Endothelial cell of umbilical vein (primary cell): ENCODE measurements around the gene MFN1. TPM values are rescaled to one million over a fixed set of nuclear protein-coding genes. Genes with fewer than 3 reads are reported as not detected.

Source experiments
- BruUV-seq: library from RNA; stranded (reverse); fragments of 400-500 nt; replicated peaks from 2 replicates; lab custom pipeline; 2021; lab: Mats Ljungman, UMichigan
- CTCF ChIA-PET: fragments of 300-600, 350-600 bp; sonication (Branson Sonifier 250); formaldehyde crosslinking; loops from one replicate; lab custom pipeline; 2021; ENCODE audit warnings: antibody characterized with exemption, inconsistent platforms; lab: Charles Lee
- POLR2A ChIA-PET: fragments of 300-600, 350-600 bp; sonication (Branson Sonifier 250); formaldehyde crosslinking; loops from one replicate; lab custom pipeline; 2021; ENCODE audit warnings: antibody characterized with exemption, inconsistent platforms; lab: Charles Lee
- DNase-seq: peaks from one replicate; pipeline ENCODE4 v3.0.0-alpha.2; 2011; ENCODE audit warnings: low read depth, low spot score
- FAIRE-seq: peaks from 2 replicates; lab custom pipeline; 2011; peaks lifted over from hg19 to GRCh38; lab: Jason Lieb, UNC
- H2AFZ ChIP-seq: 2 replicates; pipeline ENCODE4 v1.6.0; 2012; ENCODE audit warnings: low read depth, low read length, control low read depth, inconsistent platforms
- H3K27ac ChIP-seq: 2 replicates; pipeline ENCODE4 v1.5.1; 2011; ENCODE audit warnings: low read depth, mild to moderate bottlenecking, control low read depth, low read length, moderate library complexity; ENCODE audit not compliant: insufficient read depth
- H3K27me3 ChIP-seq, 2 experiments: 2 replicates each; pipeline versions ENCODE4 v1.6.0 to v1.6.1; 2011; ENCODE audit warnings: low read length in 2 of 2, mixed read lengths in 1 of 2; ENCODE audit not compliant: control insufficient read depth in 2 of 2, insufficient read depth in 2 of 2
- H3K36me3 ChIP-seq, 2 experiments: 2 replicates in 1 of 2; 3 replicates in 1 of 2; pipeline ENCODE4 v1.5.1; 2011; ENCODE audit warnings: low read length in 2 of 2, mild to moderate bottlenecking in 1 of 2, moderate library complexity in 1 of 2; ENCODE audit not compliant: control insufficient read depth in 2 of 2, insufficient read depth in 2 of 2; ENCODE audit errors: extremely low read depth in 1 of 2
- H3K4me1 ChIP-seq: 3 replicates; pipeline ENCODE4 v1.5.1; 2011; ENCODE audit warnings: mild to moderate bottlenecking, low read length; ENCODE audit not compliant: control insufficient read depth, insufficient read depth; ENCODE audit errors: extremely low read depth
- H3K4me2 ChIP-seq: 2 replicates; pipeline ENCODE4 v1.6.1; 2011; ENCODE audit warnings: low read length, control low read depth, mixed read lengths; ENCODE audit not compliant: insufficient read depth
- H3K4me3 ChIP-seq, 3 experiments: fragments of 200-600 bp in 1 of 3; sonication (generic), shearing (Covaris generic) in 1 of 3; replicated peaks in 1 of 3; 2 replicates each; pipeline ENCODE4 v1.5.1; 2011 to 2016; ENCODE audit warnings: control low read depth in 3 of 3, low read length in 3 of 3, mild to moderate bottlenecking in 2 of 3, inconsistent platforms in 1 of 3, low read depth in 1 of 3, moderate library complexity in 1 of 3; ENCODE audit not compliant: insufficient read depth in 1 of 3
- H3K79me2 ChIP-seq: 2 replicates; pipeline ENCODE4 v1.6.0; 2012; ENCODE audit warnings: low read length, inconsistent platforms; ENCODE audit not compliant: control insufficient read depth, insufficient read depth
- H3K9ac ChIP-seq: replicated peaks from 2 replicates; pipeline ENCODE3; 2011; ENCODE audit warnings: low read length, control low read depth; ENCODE audit not compliant: insufficient read depth; ENCODE audit errors: extremely low read depth
- H3K9me1 ChIP-seq: replicated peaks from 3 replicates; pipeline ENCODE4 v1.6.0; 2011; ENCODE audit warnings: mild to moderate bottlenecking, low read length; ENCODE audit not compliant: control insufficient read depth, insufficient read depth; ENCODE audit errors: extremely low read depth
- H3K9me3 ChIP-seq: replicated peaks from 2 replicates; pipeline ENCODE4 v1.5.1; 2012; ENCODE audit warnings: low read length, inconsistent platforms; ENCODE audit not compliant: control insufficient read depth, insufficient read depth
- H4K20me1 ChIP-seq: replicated peaks from 2 replicates; pipeline ENCODE3; 2011; ENCODE audit warnings: mild to moderate bottlenecking, low read length; ENCODE audit not compliant: control insufficient read depth, insufficient read depth; ENCODE audit errors: extremely low read depth
- EZH2 ChIP-seq: IDR thresholded peaks from 2 replicates; pipeline ENCODE4 v1.6.1; 2012; ENCODE audit warnings: borderline replicate concordance, low read depth, mild to moderate bottlenecking, moderate library complexity, low read length, inconsistent platforms; ENCODE audit not compliant: severe bottlenecking
- FOS ChIP-seq: IDR thresholded peaks from 2 replicates; pipeline ENCODE4 v1.6.1; 2011; ENCODE audit warnings: mild to moderate bottlenecking, low read length, moderate library complexity, borderline replicate concordance; ENCODE audit not compliant: insufficient read depth
- GATA2 ChIP-seq: IDR thresholded peaks from 2 replicates; pipeline ENCODE4 v1.7.0; 2011; ENCODE audit warnings: low read depth, mild to moderate bottlenecking, moderate library complexity, mixed read lengths, low read length; ENCODE audit not compliant: insufficient read length, insufficient read depth
- JUN ChIP-seq: IDR thresholded peaks from 2 replicates; pipeline ENCODE4 v1.6.1; 2011; ENCODE audit warnings: borderline replicate concordance, low read depth; ENCODE audit not compliant: insufficient read length, insufficient read depth
- MYC ChIP-seq: IDR thresholded peaks from one replicate; pipeline ENCODE4 v1.6.1; 2011; ENCODE audit warnings: mild to moderate bottlenecking, low read depth, low read length
- POLR2A ChIP-seq: IDR thresholded peaks from 2 replicates; pipeline ENCODE4 v1.6.1; 2012; ENCODE audit warnings: low read depth, mild to moderate bottlenecking, control low read depth, low read length
- POLR2AphosphoS5 ChIP-seq: IDR thresholded peaks from 2 replicates; pipeline ENCODE4 v1.6.1; 2012; ENCODE audit warnings: low read depth, mild to moderate bottlenecking, control low read depth, low read length, moderate library complexity; ENCODE audit not compliant: insufficient read depth
- dilution Hi-C: fragments of 300-500 bp; cut with MboI; formaldehyde crosslinking; loops from one replicate; pipeline ENCODE4 v1.15.0; 2019; ENCODE audit warnings: low sequenced_read_pairs; ENCODE audit not compliant: extremely low pct_ligation_motif_present
- intact Hi-C: fragments of 100-400 bp; cut with micrococcal nuclease; formaldehyde crosslinking; loops from one replicate; pipeline ENCODE4 v1.10.0; 2022
- polyA plus RNA-seq, 4 experiments: library from polyadenylated mRNA; depleted of rRNA in 3 of 4; stranded (reverse) in 3 of 4; unstranded in 1 of 4; fragments of >200 nt; gene quantifications; 2 replicates each; pipeline versions ENCODE4 v1.2.1 to v1.2.3, GENCODE V29; 2011 to 2012; ENCODE audit warnings: missing spikeins in 1 of 4
- total RNA-seq: library from RNA; stranded (reverse); gene quantifications from 2 replicates; pipeline ENCODE4 v1.2.3, GENCODE V29; 2021
- TF ChIP-seq, protein P1 (sequence below), 2 donors: IDR thresholded peaks; 1 replicate in 1 of 2; 2 replicates in 1 of 2; pipeline ENCODE4 v1.5.1; 2011; ENCODE audit warnings: low read length in 2 of 2, mild to moderate bottlenecking in 2 of 2, moderate library complexity in 2 of 2, control low read depth in 1 of 2, inconsistent platforms in 1 of 2, low read depth in 1 of 2; ENCODE audit not compliant: insufficient read depth in 1 of 2; ENCODE audit errors: extremely low read depth in 1 of 2
- TF ChIP-seq, protein P2 (sequence below): IDR thresholded peaks from 2 replicates; pipeline ENCODE4 v1.6.1; 2011; ENCODE audit not compliant: insufficient read depth, insufficient read length

The MFN1 gene
- total and polyA plus RNA-seq, 2 donors (not counting 3 experiments of a cell fraction or from before 2014, with no cell fraction given): 11.6 to 42.9 TPM

DNA sequence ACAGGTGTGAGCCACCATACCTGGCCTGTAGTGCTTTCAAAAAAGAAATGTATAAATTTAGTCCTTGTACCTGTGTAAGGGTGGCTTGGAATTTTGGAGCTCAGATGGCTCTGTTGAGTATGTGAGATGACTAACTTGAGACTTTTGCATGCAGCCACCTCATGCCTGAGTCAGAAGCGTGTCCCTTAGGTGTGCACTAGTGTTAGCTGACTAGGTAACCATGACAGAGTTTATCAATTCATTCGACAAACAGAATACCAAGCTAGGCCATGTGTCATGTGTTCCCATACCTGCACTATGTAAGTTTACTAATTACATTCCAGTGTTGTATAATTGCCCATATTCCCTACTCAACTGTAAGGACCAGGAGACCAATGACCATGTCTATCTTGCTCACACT, 28.6 kb upstream of the MFN1 start:
- peaks cover 6% of the 10 kb centered on the region for H3K79me2 ChIP-seq
- H4K20me1 ChIP-seq: no peaks in the 10 kb centered on the region
- ChIA-PET POLR2A (no interaction called here), CTCF (interaction anchor here (0.6 to 3.7 kb wide), 4 partner anchors 39 to 304 kb away, joined by 3 to 60 read pairs (median 5); partner anchors contain the start of gene PIK3CA)
- H3K4me3 ChIP-seq: no peak overlapping the region
- no peaks in the 10 kb centered on the region for H3K36me3 ChIP-seq
- no peaks in the 10 kb centered on the region for H3K9me1 ChIP-seq
- H3K9ac ChIP-seq: no peak overlapping the region
- H3K4me2 ChIP-seq: no peak overlapping the region
- no peaks in the 10 kb centered on the region for H3K9me3 ChIP-seq
- H3K27ac ChIP-seq: no peak overlapping the region
- DNase-seq (no peak), FAIRE-seq (no peak)
- intact Hi-C loops (no loop called here), dilution Hi-C loops (no loop called here)
- no TSS peak for BruUV-seq
- H2AFZ ChIP-seq: no peak overlapping the region
- H3K27me3 ChIP-seq: no peaks in the 10 kb centered on the region
- TF ChIP-seq JUN: no peak
- peaks cover 12% of the 10 kb centered on the region for H3K4me1 ChIP-seq

DNA sequence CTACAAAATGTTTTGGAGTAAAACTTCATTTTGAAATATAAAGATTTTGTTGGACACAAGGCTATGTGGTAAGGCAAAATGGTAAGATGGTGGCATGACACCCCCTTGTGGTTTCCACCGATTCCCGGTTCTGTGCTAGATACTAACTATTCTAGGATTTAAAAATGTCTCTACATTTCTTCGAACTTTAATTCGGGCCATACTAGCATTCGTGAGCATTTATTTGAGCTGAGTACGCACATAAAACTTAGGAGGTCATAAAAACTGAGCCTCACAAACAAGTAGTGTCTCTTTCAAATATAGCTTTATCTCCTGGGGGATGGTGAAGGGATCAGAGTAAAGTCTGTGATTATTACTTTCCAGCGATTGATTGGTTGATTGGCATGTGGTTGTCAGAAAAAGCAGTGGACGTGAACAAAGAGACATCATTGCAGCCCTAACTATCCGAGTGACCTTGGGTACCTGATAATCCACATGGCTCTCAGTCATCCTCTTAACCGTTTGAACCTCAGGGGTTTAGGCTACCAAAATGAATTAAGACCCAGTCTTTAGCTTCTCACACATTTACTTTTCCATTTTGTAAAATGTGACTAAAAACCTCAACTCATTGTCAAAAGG, 25.7 kb upstream of the MFN1 start:
- dilution Hi-C loops: no loop called here
- H2AFZ ChIP-seq: peak overlapping the region; percentile 88
- H3K79me2 ChIP-seq: peaks cover 35% of the 10 kb centered on the region
- H3K27ac ChIP-seq: no peak overlapping the region
- TF ChIP-seq FOS (no peak), EZH2 (no peak), GATA2 (no peak), POLR2AphosphoS5 (no peak), POLR2A (no peak), MYC (no peak), JUN (no peak)
- TF ChIP-seq, protein P1, sequence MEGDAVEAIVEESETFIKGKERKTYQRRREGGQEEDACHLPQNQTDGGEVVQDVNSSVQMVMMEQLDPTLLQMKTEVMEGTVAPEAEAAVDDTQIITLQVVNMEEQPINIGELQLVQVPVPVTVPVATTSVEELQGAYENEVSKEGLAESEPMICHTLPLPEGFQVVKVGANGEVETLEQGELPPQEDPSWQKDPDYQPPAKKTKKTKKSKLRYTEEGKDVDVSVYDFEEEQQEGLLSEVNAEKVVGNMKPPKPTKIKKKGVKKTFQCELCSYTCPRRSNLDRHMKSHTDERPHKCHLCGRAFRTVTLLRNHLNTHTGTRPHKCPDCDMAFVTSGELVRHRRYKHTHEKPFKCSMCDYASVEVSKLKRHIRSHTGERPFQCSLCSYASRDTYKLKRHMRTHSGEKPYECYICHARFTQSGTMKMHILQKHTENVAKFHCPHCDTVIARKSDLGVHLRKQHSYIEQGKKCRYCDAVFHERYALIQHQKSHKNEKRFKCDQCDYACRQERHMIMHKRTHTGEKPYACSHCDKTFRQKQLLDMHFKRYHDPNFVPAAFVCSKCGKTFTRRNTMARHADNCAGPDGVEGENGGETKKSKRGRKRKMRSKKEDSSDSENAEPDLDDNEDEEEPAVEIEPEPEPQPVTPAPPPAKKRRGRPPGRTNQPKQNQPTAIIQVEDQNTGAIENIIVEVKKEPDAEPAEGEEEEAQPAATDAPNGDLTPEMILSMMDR (IDR thresholded peaks at IDR 0.05; ENCODE audit: extremely low read depth in 1 of 2, insufficient read depth in 1 of 2, low read depth in 1 of 2, low read length in 2 of 2): peak; percentile 51 to 55
- TF ChIP-seq, protein P2, sequence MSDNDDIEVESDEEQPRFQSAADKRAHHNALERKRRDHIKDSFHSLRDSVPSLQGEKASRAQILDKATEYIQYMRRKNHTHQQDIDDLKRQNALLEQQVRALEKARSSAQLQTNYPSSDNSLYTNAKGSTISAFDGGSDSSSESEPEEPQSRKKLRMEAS: no peak
- CTCF ChIA-PET: interaction anchor here (0.7 to 3.7 kb wide), 29 partner anchors 12 to 886 kb away, joined by 3 to 60 read pairs (median 6); partner anchors contain the start of genes ACTL6A, PIK3CA and ZMAT3
- H3K36me3 ChIP-seq: no peaks in the 10 kb centered on the region
- no peaks in the 10 kb centered on the region for H3K27me3 ChIP-seq
- POLR2A ChIA-PET: interaction anchor here (0.9 kb wide), 1 partner anchor 300 kb away, joined by 3 read pairs; no protein-coding TSS in a partner anchor
- intact Hi-C loops: loop anchor here (1.0 to 2.0 kb wide), 5 partner anchors 129 to 306 kb away; partner anchors contain the start of genes GNB4, PIK3CA and ZMAT3
- H3K9me1 ChIP-seq: no peaks in the 10 kb centered on the region
- peak overlapping the region in 1 of 3 experiments; percentile 87 for H3K4me3 ChIP-seq
- H3K9ac ChIP-seq: peak overlapping the region; percentile 52
- H4K20me1 ChIP-seq: no peaks in the 10 kb centered on the region
- peak; percentile 65 for FAIRE-seq
- DNase-seq: peak; percentile 77
- peak overlapping the region; percentile 92 for H3K4me2 ChIP-seq
- BruUV-seq: no TSS peak
- H3K9me3 ChIP-seq: no peaks in the 10 kb centered on the region
- peaks cover 19% of the 10 kb centered on the region for H3K4me1 ChIP-seq
